Upper lobe of left lung (tissue), 6 donors: ENCODE results near the gene PHTF2. TPM values are rescaled to one million over a fixed set of nuclear protein-coding genes. Genes with fewer than 3 reads are reported as not detected.

Source experiments
- ATAC-seq, 2 donors: fragments of 200-7000 bp; cut with Tn5 transposase; one replicate each; pipeline ENCODE4 v1.9.1; 2022; ENCODE audit warnings: mild to moderate bottlenecking in 2 of 2, moderate library complexity in 2 of 2; ENCODE audit not compliant: low FRiP score in 2 of 2
- DNase-seq, 2 donors: peaks; one replicate each; pipeline ENCODE4 v3.0.0-alpha.2; 2019 to 2020
- H3K27ac ChIP-seq, 4 donors: fragments of 200-600 bp; sonication (generic); one replicate each; pipeline ENCODE4 v1.5.1; 2016 to 2019
- H3K27me3 ChIP-seq, 4 donors: fragments of 200-600 bp; sonication (generic); one replicate each; pipeline ENCODE4 v1.5.1; 2017 to 2019
- H3K36me3 ChIP-seq, 4 donors: fragments of 200-600 bp; sonication (generic); one replicate each; pipeline ENCODE4 v1.5.1; 2016 to 2019
- H3K4me1 ChIP-seq, 4 donors: fragments of 200-600 bp; sonication (generic); one replicate each; pipeline ENCODE4 v1.5.1; 2018 to 2019
- H3K4me3 ChIP-seq, 4 donors: fragments of 200-600 bp; sonication (generic); one replicate each; pipeline ENCODE4 v1.5.1; 2017 to 2019; ENCODE audit warnings: mild to moderate bottlenecking in 2 of 4, moderate library complexity in 1 of 4
- H3K9me3 ChIP-seq, 4 donors: fragments of 200-600 bp; sonication (generic); one replicate each; pipeline ENCODE4 v1.5.1; 2018 to 2019
- CTCF ChIP-seq, 6 experiments: fragments of 450-650 bp in 4 of 6; fragments of 200-600 bp in 2 of 6; sonication (generic) in 2 of 6; IDR thresholded peaks; one replicate each; pipeline ENCODE4 v1.5.1; 2016 to 2019; ENCODE audit warnings: antibody characterized with exemption in 6 of 6
- EP300 ChIP-seq, 4 donors: sonication (generic); formaldehyde crosslinking; IDR thresholded peaks; one replicate each; pipeline ENCODE4 v1.5.1; 2017; ENCODE audit warnings: antibody characterized with exemption in 4 of 4, control low read depth in 2 of 4
- POLR2A ChIP-seq, 4 donors: fragments of 450-650 bp; IDR thresholded peaks; one replicate each; pipeline ENCODE4 v1.5.1; 2016 to 2017; ENCODE audit warnings: antibody characterized with exemption in 4 of 4, mild to moderate bottlenecking in 2 of 4
- POLR2AphosphoS5 ChIP-seq, 2 donors: sonication (generic); formaldehyde crosslinking; IDR thresholded peaks; one replicate each; pipeline ENCODE4 v1.5.1; 2017; ENCODE audit warnings: antibody characterized with exemption in 2 of 2
- WGBS, 2 donors: methylation state at CpG; one replicate each; pipeline ENCODE4 v1.1.5; 2017 to 2018; 5-methylcytosine and 5-hydroxymethylcytosine counted together
- total RNA-seq, 6 donors: library from RNA; depleted of rRNA in 4 of 6; stranded (reverse); fragments of >200 nt in 4 of 6; gene quantifications; one replicate each; pipeline versions ENCODE4 v1.1.0 to v1.2.1, GENCODE V29; 2016 to 2021
- donor health status: DM: no; HTN: no; CAD: no; lungs with moderate emphysema.
- donor health status: DM: no; HTN: yes; CAD: no; lungs with severe emphysema.

PHTF2 gene
- total RNA-seq, 6 donors from 2014 or later = 7.0 to 25.2 (median 14.7) TPM

GRCh38 chr7:77908664-77909063 is 110.1 kb downstream of the PHTF2 start:
- Histone ChIP-seq H3K27me3 (no peaks in the 10 kb centered on the region), H3K9me3 (no peaks in the 10 kb centered on the region), H3K4me1 (no peaks in the 10 kb centered on the region), H3K36me3 (no peaks in the 10 kb centered on the region), H3K4me3 (no peak overlapping the region), H3K27ac (no peak overlapping the region)
- DNase-seq (no peak), ATAC-seq (no peak)
- TF ChIP-seq CTCF (IDR thresholded peaks at IDR 0.05) (no peak), EP300 (IDR thresholded peaks at IDR 0.05) (no peak)
- WGBS, 2 donors = 97 to 100% methylated on average over 2 of the region's 2 CpGs

GRCh38 chr7:77910124-77910523 is 111.6 kb downstream of the PHTF2 start:
- TF ChIP-seq POLR2A (IDR thresholded peaks at IDR 0.05) = no peak
- no peak for TF ChIP-seq EP300 (IDR thresholded peaks at IDR 0.05)
- WGBS, 2 donors = 74 to 76% methylated on average over 2 of the region's 2 CpGs
- H3K9me3 ChIP-seq = no peaks in the 10 kb centered on the region
- no peaks in the 10 kb centered on the region for H3K4me1 ChIP-seq
- no peak overlapping the region for H3K4me3 ChIP-seq
- H3K36me3 ChIP-seq = no peaks in the 10 kb centered on the region
- no peaks in the 10 kb centered on the region for H3K27me3 ChIP-seq
- H3K27ac ChIP-seq = no peak overlapping the region
- ATAC-seq (no peak), DNase-seq (no peak)

GRCh38 chr7:77912293-77912692 is 113.7 kb downstream of the PHTF2 start:
- no peak overlapping the region for H3K27ac ChIP-seq
- DNase-seq = no peak
- no peak for ATAC-seq
- no peaks in the 10 kb centered on the region for H3K9me3 ChIP-seq
- H3K36me3 ChIP-seq = no peaks in the 10 kb centered on the region
- no peak overlapping the region for H3K4me3 ChIP-seq
- WGBS, 2 donors = 63 to 67% methylated on average over 1 of the region's 1 CpG
- H3K27me3 ChIP-seq = no peaks in the 10 kb centered on the region
- no peak for TF ChIP-seq POLR2AphosphoS5 (IDR thresholded peaks at IDR 0.05)
- no peak for TF ChIP-seq CTCF (IDR thresholded peaks at IDR 0.05)
- no peak for TF ChIP-seq POLR2A (IDR thresholded peaks at IDR 0.05)
- no peak for TF ChIP-seq EP300 (IDR thresholded peaks at IDR 0.05)
- no peaks in the 10 kb centered on the region for H3K4me1 ChIP-seq

- Histone ChIP-seq H3K27ac (no peak overlapping the region), H3K27me3 (no peaks in the 10 kb centered on the region), H3K9me3 (no peaks in the 10 kb centered on the region), H3K36me3 (no peaks in the 10 kb centered on the region), H3K4me3 (no peak overlapping the region), H3K4me1 (no peaks in the 10 kb centered on the region)
- ATAC-seq (no peak), DNase-seq (no peak)
- 73 to 78% methylated on average over 4 of the region's 4 CpGs for WGBS, 2 donors
- TF ChIP-seq EP300 (IDR thresholded peaks at IDR 0.05) (no peak), POLR2AphosphoS5 (IDR thresholded peaks at IDR 0.05) (no peak), POLR2A (IDR thresholded peaks at IDR 0.05) (no peak), CTCF (IDR thresholded peaks at IDR 0.05) (no peak)
These were observed 115.5 kb downstream of the PHTF2 start for GRCh38 chr7:77913977-77914607.

GRCh38 chr7:77917500-77918262 is 119.1 kb downstream of the PHTF2 start:
- Histone ChIP-seq H3K27me3 (no peaks in the 10 kb centered on the region), H3K27ac (no peak overlapping the region), H3K4me3 (no peak overlapping the region), H3K36me3 (peaks cover 0 to under 1% (median 0%) of the 10 kb centered on the region in 4 donors), H3K4me1 (no peaks in the 10 kb centered on the region), H3K9me3 (no peaks in the 10 kb centered on the region)
- ATAC-seq (no peak), DNase-seq (no peak)
- 96 to 100% methylated on average over 2 of the region's 2 CpGs for WGBS, 2 donors
- no peak for TF ChIP-seq EP300 (IDR thresholded peaks at IDR 0.05)
- no peak for TF ChIP-seq POLR2AphosphoS5 (IDR thresholded peaks at IDR 0.05)
